Gastrocnemius medialis (tissue), 4 donors: Measurements from ENCODE around the gene PTPRB. TPM values are rescaled to one million over a fixed set of nuclear protein-coding genes. Genes with fewer than 3 reads are reported as not detected.
A peak's percentile ranks its signal among the peaks of the same experiment; 100 is the strongest.

Experiments
- ATAC-seq, 2 donors: fragments of 150-250 bp; one replicate each; pipeline ENCODE4 v1.9.1; 2016
- DNase-seq, 2 donors: peaks; one replicate each; pipeline ENCODE4 v3.0.0-alpha.2; 2019
- H3K27ac ChIP-seq, 4 donors: fragments of 200-600 bp; sonication (generic); 1 replicate in 1 of 4; 2 replicates in 3 of 4; pipeline ENCODE4 v1.5.1; 2016 to 2018; ENCODE audit warnings: mild to moderate bottlenecking in 2 of 4, moderate library complexity in 1 of 4
- H3K27me3 ChIP-seq, 3 donors: fragments of 200-600 bp; sonication (generic) in 2 of 3; 1 replicate in 1 of 3; 2 replicates in 2 of 3; pipeline versions ENCODE4 v1.5.1 to v1.6.0; 2016 to 2019; ENCODE audit warnings: mild to moderate bottlenecking in 1 of 3, moderate library complexity in 1 of 3
- H3K36me3 ChIP-seq, 2 donors: fragments of 200-600 bp; sonication (generic) in 1 of 2; one replicate each; pipeline ENCODE4 v1.5.1; 2017 to 2018
- H3K4me1 ChIP-seq, 2 donors: fragments of 200-600 bp; sonication (generic) in 1 of 2; one replicate each; pipeline ENCODE4 v1.5.1; 2016 to 2017; ENCODE audit warnings: mild to moderate bottlenecking in 2 of 2
- H3K4me3 ChIP-seq, 4 donors: fragments of 200-600 bp; sonication (generic) in 3 of 4; 1 replicate in 1 of 4; 2 replicates in 3 of 4; pipeline ENCODE4 v1.5.1; 2016 to 2019; ENCODE audit warnings: mild to moderate bottlenecking in 2 of 4
- H3K9me3 ChIP-seq, 3 donors: fragments of 200-600 bp; sonication (generic) in 2 of 3; 1 replicate in 1 of 3; 2 replicates in 2 of 3; pipeline ENCODE4 v1.5.1; 2016 to 2019
- POLR2A ChIP-seq, 2 donors: fragments of 450-650 bp; IDR thresholded peaks; one replicate each; pipeline ENCODE4 v1.6.1; 2017; ENCODE audit warnings: antibody characterized with exemption in 2 of 2, mild to moderate bottlenecking in 2 of 2, moderate library complexity in 2 of 2
- in situ Hi-C, 4 donors: fragments of 200-750 bp; cut with MboI; loops; one replicate each; pipeline versions ENCODE4 v1.15.0 to v1.8.0; 2017; ENCODE audit warnings: low sequenced_read_pairs in 4 of 4
- intact Hi-C: fragments of 100-400 bp; cut with DNase I; formaldehyde crosslinking; loops from one replicate; pipeline ENCODE4 v1.15.1; 2023; ENCODE audit warnings: low total_unique reads
- total RNA-seq, 4 donors: library from RNA; depleted of rRNA; stranded (reverse); fragments of >200 nt; gene quantifications; one replicate each; pipeline versions ENCODE4 v1.1.0 to v1.2.3, GENCODE V29; 2016
- TF ChIP-seq, protein P1 (sequence below), 5 experiments: fragments of 450-650 bp in 3 of 5; fragments of 200-600 bp in 2 of 5; sonication (generic) in 2 of 5; IDR thresholded peaks in 4 of 5; conservative IDR thresholded peaks in 1 of 5; 1 replicate in 4 of 5; 2 replicates in 1 of 5; pipeline ENCODE4 v1.5.1; 2016 to 2019; ENCODE audit warnings: antibody characterized with exemption in 5 of 5, mild to moderate bottlenecking in 3 of 5, moderate library complexity in 3 of 5

Gene PTPRB
- total RNA-seq, 4 donors from 2014 or later, result 11.7 to 22.7 (median 15.9) TPM

DNA sequence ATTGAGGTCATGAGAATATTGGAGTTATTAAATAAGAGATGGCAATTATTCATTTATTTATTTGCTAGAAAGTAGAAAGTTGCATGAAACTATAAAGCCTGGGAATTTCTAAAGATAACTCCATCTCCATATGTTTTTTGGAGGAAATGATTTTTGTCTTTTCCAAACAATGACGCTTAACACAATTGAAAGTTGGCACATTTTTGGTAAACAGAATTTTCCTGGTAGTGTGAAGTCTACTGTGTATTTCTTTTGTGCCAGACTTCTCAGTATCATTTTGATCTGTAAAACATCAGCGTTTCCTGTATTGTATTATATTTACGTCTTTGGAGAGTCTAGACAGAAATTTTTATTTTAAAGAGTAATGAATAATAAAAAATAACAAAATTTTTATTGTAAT, 33.7 kb upstream of the PTPRB start:
- no peak for TF ChIP-seq POLR2A (IDR thresholded peaks at IDR 0.05)
- TF ChIP-seq, protein P1, sequence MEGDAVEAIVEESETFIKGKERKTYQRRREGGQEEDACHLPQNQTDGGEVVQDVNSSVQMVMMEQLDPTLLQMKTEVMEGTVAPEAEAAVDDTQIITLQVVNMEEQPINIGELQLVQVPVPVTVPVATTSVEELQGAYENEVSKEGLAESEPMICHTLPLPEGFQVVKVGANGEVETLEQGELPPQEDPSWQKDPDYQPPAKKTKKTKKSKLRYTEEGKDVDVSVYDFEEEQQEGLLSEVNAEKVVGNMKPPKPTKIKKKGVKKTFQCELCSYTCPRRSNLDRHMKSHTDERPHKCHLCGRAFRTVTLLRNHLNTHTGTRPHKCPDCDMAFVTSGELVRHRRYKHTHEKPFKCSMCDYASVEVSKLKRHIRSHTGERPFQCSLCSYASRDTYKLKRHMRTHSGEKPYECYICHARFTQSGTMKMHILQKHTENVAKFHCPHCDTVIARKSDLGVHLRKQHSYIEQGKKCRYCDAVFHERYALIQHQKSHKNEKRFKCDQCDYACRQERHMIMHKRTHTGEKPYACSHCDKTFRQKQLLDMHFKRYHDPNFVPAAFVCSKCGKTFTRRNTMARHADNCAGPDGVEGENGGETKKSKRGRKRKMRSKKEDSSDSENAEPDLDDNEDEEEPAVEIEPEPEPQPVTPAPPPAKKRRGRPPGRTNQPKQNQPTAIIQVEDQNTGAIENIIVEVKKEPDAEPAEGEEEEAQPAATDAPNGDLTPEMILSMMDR (IDR thresholded peaks at IDR 0.05 in 4 of 5, conservative IDR thresholded peaks at IDR 0.05 in 1 of 5), result no peak
- no peaks in the 10 kb centered on the region for H3K9me3 ChIP-seq
- no peak for ATAC-seq
- no peaks in the 10 kb centered on the region for H3K27me3 ChIP-seq
- intact Hi-C loops, result no loop called here
- H3K4me3 ChIP-seq, result no peak overlapping the region
- H3K27ac ChIP-seq, result no peak overlapping the region
- no peaks in the 10 kb centered on the region for H3K4me1 ChIP-seq
- in situ Hi-C loops, result no loop called here
- no peak for DNase-seq
- no peaks in the 10 kb centered on the region for H3K36me3 ChIP-seq

DNA sequence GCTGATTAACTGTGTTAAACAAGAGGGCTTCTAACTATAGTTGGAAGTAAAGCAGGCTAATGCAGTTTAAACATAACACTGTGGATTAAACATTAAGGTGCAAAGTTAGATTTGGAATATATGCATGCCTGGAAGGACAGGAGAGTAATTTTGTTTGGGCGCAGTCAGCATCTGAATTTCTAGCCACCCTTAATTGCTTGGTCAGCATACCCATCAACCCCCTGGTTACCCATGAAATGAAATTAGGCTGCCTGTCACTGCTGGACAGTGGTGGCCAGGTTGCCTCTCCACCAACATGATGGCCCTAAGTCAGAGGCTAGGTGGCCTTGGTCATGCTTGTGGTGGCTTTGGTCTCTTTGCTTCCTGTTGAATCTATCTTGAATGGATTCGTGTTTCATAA, 30.0 kb upstream of the PTPRB start:
- no peak overlapping the region for H3K4me3 ChIP-seq
- H3K9me3 ChIP-seq, result no peaks in the 10 kb centered on the region
- in situ Hi-C loops (no loop called here), intact Hi-C loops (no loop called here)
- no peak overlapping the region for H3K27ac ChIP-seq
- H3K4me1 ChIP-seq, result no peaks in the 10 kb centered on the region
- TF ChIP-seq POLR2A (IDR thresholded peaks at IDR 0.05), result no peak
- TF ChIP-seq, protein P1 (IDR thresholded peaks at IDR 0.05 in 4 of 5, conservative IDR thresholded peaks at IDR 0.05 in 1 of 5), result no peak
- H3K27me3 ChIP-seq, result no peaks in the 10 kb centered on the region
- DNase-seq (no peak), ATAC-seq (no peak)
- H3K36me3 ChIP-seq, result no peaks in the 10 kb centered on the region

DNA sequence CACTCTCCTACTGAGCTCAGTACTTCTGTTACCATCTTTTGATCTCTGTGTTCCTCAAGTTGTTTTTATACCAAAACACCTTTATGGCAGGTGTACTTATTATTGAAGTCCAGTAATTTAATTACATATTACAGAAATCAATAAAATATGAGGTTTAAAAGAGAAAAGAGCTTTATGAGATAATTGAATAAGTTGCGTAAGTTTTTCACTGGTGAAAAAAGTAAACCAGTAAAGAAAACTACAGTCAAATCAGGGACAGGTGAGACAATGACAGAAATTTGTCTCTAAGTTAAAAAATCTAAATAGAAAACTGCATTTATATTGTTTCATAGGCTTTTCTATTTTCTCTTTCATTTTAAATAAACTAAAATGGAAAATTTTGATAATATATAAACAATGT, 29.1 kb upstream of the PTPRB start:
- H3K27me3 ChIP-seq, result no peaks in the 10 kb centered on the region
- H3K4me1 ChIP-seq, result no peaks in the 10 kb centered on the region
- ATAC-seq, result no peak
- no peak overlapping the region for H3K4me3 ChIP-seq
- no peak for DNase-seq
- intact Hi-C loops (no loop called here), in situ Hi-C loops (no loop called here)
- no peaks in the 10 kb centered on the region for H3K36me3 ChIP-seq
- no peaks in the 10 kb centered on the region for H3K9me3 ChIP-seq
- no peak overlapping the region for H3K27ac ChIP-seq
- no peak for TF ChIP-seq POLR2A (IDR thresholded peaks at IDR 0.05)
- TF ChIP-seq, protein P1 (IDR thresholded peaks at IDR 0.05 in 4 of 5, conservative IDR thresholded peaks at IDR 0.05 in 1 of 5), result no peak

DNA sequence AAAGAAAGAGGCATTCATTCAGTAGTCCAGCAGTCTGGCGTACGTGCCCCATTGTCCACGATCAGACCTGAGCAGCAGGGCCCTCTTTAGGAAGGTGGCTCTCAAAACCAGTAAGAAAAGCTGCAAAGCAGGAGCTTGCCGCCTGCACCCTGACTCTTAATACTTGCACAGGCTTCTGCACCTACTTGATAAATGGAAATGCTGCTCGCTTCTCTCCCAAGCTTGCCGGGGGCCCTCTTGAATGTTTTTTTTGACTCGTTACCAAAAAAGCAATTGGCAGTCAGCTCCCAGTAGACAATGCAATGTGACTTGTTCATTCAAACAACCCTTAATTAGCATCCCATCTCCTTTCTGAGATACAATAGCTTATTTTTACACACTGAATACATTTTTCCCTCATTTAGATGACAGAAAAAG, 27.2 kb upstream of the PTPRB start:
- Histone ChIP-seq H3K9me3 (no peaks in the 10 kb centered on the region), H3K27me3 (no peaks in the 10 kb centered on the region), H3K4me1 (no peaks in the 10 kb centered on the region), H3K27ac (peak overlapping the region in 3 of 4 donors; percentile 0 to 37 (median 35)), H3K36me3 (no peaks in the 10 kb centered on the region), H3K4me3 (no peak overlapping the region)
- in situ Hi-C loops (no loop called here), intact Hi-C loops (no loop called here)
- no peak for DNase-seq
- TF ChIP-seq, protein P1 (IDR thresholded peaks at IDR 0.05 in 4 of 5, conservative IDR thresholded peaks at IDR 0.05 in 1 of 5), result no peak
- peak in 1 of 2 donors; percentile 44 for ATAC-seq

DNA sequence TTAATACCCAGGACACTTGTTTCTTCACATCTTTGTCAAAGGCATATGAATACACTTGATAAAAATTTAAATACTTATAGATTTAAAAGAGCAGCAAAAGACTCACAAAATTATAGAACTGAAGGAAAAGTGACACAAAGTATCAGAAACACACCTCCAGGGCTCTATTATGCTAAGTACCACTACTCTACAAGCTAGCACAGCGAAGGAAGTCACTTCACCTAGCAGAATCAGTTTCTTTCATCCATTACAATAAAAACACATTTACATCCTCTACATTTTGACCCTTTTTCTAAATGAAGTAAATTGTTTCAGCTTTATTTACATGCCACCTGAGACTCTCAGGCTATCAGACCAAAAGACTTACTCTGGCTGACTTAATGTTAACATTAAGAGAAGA, 26.6 kb upstream of the PTPRB start:
- in situ Hi-C loops (no loop called here), intact Hi-C loops (no loop called here)
- Histone ChIP-seq H3K27me3 (no peaks in the 10 kb centered on the region), H3K27ac (peak overlapping the region in 3 of 4 donors; percentile 0 to 37 (median 35)), H3K9me3 (no peaks in the 10 kb centered on the region), H3K36me3 (no peaks in the 10 kb centered on the region), H3K4me1 (no peaks in the 10 kb centered on the region), H3K4me3 (no peak overlapping the region)
- TF ChIP-seq, protein P1 (IDR thresholded peaks at IDR 0.05 in 4 of 5, conservative IDR thresholded peaks at IDR 0.05 in 1 of 5), result no peak
- no peak for TF ChIP-seq POLR2A (IDR thresholded peaks at IDR 0.05)
- ATAC-seq, result no peak
- no peak for DNase-seq
